ENCODE measurements around the gene AGPAT4.

DNA sequence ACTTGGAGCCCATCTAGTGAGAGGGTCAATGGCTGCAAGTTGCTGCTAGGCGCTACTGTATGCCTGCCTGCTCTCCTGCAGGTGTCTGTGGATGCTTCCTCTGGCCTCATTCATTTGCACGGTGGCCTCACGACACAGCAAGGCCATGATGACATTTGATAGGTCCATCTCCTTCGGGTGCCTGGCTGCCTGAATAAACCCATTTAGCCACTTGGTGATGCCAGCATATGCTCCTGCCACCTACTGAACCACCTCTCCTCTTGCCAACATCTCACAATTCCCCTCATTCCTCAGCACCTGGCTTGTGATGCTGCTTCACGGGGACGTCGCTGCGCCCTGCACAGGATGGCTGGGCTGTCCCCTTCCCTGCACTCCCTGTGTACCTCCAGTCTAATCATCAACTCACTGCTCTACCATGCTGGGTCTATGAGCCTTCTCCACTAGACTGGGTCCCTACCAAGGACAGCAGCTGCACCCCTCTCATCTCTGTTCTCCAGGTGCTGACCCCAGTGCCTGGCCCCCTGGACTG, 51.1 kb downstream of the AGPAT4 start:
- TF ChIP-seq CTCF (conservative IDR thresholded peaks at IDR 0.05; ENCODE audit: low read length) (no peak), EZH2phosphoT487 (IDR thresholded peaks at IDR 0.05; ENCODE audit: borderline replicate concordance, low read depth, low read length) (no peak)
